Muscle of leg (tissue), 11 donors: ENCODE data around the gene ZNF106. TPM values are rescaled to one million over a fixed set of nuclear protein-coding genes. Genes with fewer than 3 reads are reported as not detected.
A peak's percentile ranks its signal among the peaks of the same experiment; 100 is the strongest.

ENCODE experiments used
- DNase-seq: peaks from one replicate; pipeline ENCODE4 v3.0.0; 2013
- H3K27ac ChIP-seq: one replicate; pipeline ENCODE4 v1.5.1; 2013; ENCODE audit warnings: mild to moderate bottlenecking, low read length, control low read depth
- H3K27me3 ChIP-seq: one replicate; pipeline ENCODE4 v1.6.1; 2013; ENCODE audit warnings: low read length; ENCODE audit not compliant: control insufficient read depth, insufficient read depth
- H3K36me3 ChIP-seq: one replicate; pipeline ENCODE4 v1.6.1; 2013; ENCODE audit warnings: low read length; ENCODE audit not compliant: control insufficient read depth, insufficient read depth
- H3K4me1 ChIP-seq: one replicate; pipeline ENCODE4 v1.6.1; 2013; ENCODE audit warnings: low read length; ENCODE audit not compliant: control insufficient read depth, insufficient read depth
- H3K4me3 ChIP-seq: one replicate; pipeline ENCODE4 v1.5.1; 2013; ENCODE audit warnings: low read length, control low read depth
- H3K9me3 ChIP-seq: replicated peaks from 2 replicates; pipeline ENCODE4 v1.6.1; 2013; ENCODE audit warnings: low read depth, low read length; ENCODE audit not compliant: control insufficient read depth
- WGBS: methylation state at CpG from one replicate; pipeline ENCODE4 v1.1.5; 2013; ENCODE audit warnings: missing lambda C conversion rate; ENCODE audit not compliant: insufficient coverage; 5-methylcytosine and 5-hydroxymethylcytosine counted together
- polyA plus RNA-seq, 8 donors: library from polyadenylated mRNA; unstranded; fragments of 120-200 nt; gene quantifications; one replicate each; pipeline versions ENCODE4 v1.2.1 to v1.2.3, GENCODE V29; 2013; ENCODE audit warnings: inconsistent platforms in 1 of 8, low replicate concordance in 1 of 8; ENCODE audit not compliant: insufficient read length in 8 of 8, insufficient read depth in 1 of 8
- total RNA-seq: library from RNA; stranded (reverse); fragments of 120-200 nt; gene quantifications from one replicate; pipeline ENCODE4 v1.2.4, GENCODE V29; 2013

Gene ZNF106
- total and polyA plus RNA-seq, 9 donors, result 148 to 308 (median 234) TPM

DNA sequence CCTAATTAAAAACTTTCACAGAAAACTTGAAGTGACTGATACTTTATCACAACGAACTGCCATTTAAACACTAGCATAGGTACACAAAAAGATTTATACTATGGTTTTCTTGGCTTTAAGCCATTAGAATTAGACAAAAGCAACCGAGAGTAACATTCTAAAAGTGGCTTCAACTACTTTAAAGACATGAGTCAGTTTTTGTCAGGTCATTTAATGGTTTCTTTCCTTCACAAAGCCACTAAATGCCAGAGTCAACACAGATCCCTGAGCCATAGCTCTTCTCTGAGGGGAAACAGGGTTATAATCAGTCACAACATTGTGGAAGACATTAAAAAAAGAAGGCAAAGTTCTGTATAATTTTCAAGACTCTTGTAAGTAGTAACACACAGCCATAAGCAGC lies 77.0 kb downstream of the ZNF106 start:
- Histone ChIP-seq H3K4me1 (no peaks in the 10 kb centered on the region), H3K4me3 (no peak overlapping the region), H3K36me3 (peaks cover 71% of the 10 kb centered on the region), H3K27ac (no peak overlapping the region), H3K9me3 (no peaks in the 10 kb centered on the region), H3K27me3 (no peaks in the 10 kb centered on the region)
- no CpG with 5 or more reads among the region's 2 CpGs for whole genome bisulfite sequencing
- DNase-seq, result no peak

- DNase-seq, result no peak
- Histone ChIP-seq H3K9me3 (no peaks in the 10 kb centered on the region), H3K27ac (no peak overlapping the region), H3K4me3 (no peak overlapping the region), H3K36me3 (peaks cover 75% of the 10 kb centered on the region), H3K4me1 (no peaks in the 10 kb centered on the region), H3K27me3 (no peaks in the 10 kb centered on the region)
- 98% methylated on average over 6 of the region's 7 CpGs for WGBS
Observed at GRCh38 chr15:42411884-42412283, 79.1 kb downstream of the ZNF106 start.

GRCh38 chr15:42409011-42409410 lies 81.9 kb downstream of the ZNF106 start:
- no peak for DNase-seq
- H3K4me1 ChIP-seq, result peaks cover 10% of the 10 kb centered on the region
- H3K27me3 ChIP-seq, result no peaks in the 10 kb centered on the region
- 75% methylated on average over 5 of the region's 9 CpGs for WGBS
- no peak overlapping the region for H3K4me3 ChIP-seq
- no peak overlapping the region for H3K27ac ChIP-seq
- H3K36me3 ChIP-seq, result peaks cover 66% of the 10 kb centered on the region
- no peaks in the 10 kb centered on the region for H3K9me3 ChIP-seq

DNA sequence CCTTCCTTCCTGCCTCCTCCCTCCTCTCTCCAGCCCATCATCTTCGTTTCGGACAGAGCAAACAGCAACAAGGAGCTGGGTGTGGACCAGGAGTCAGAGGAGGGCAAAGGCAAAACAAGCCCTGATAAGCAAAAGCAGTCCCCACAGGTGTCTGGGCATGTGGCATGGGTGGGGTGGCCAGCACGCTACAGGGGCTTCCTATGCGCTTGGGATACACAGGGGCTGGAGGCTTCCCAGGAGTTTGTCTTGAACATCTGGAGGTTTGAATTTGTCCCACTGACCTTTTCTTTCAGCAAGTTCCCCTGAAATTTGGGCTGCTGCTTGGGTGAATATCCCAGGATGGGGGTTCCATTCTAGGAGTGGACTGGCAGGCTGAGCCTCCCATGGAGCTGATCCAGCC lies 82.8 kb downstream of the ZNF106 start:
- H3K36me3 ChIP-seq, result peaks cover 69% of the 10 kb centered on the region
- 69% methylated on average over 4 of the region's 4 CpGs for WGBS

DNA sequence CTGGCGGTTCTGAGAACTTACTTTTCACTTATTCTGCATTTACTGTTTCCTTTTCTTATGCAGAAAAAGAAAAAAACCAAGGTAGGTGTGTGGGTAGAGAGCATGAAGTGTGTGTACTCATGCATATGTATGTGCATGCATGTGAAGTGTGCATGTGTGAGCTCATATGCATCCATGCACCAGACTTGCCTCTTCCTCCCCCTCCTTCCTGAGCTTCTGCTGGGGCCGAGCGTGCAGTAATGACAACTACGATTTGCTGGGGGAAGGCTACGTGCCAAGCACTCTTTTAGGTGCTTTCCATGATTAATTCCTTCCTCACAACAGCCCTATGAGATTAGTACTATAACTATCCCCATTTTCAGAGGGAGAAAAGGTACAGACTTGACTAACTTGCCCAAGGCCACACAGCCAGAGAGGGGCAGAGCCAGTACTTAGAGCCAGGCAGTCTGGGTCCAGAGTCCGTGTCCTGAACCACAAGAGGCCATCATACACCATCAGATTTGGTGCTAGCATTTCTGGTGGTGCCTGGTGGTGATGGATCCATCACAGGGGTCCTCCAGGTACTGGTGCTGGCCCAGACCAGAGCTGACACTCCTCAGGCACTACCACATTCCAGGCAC lies 85.0 kb downstream of the ZNF106 start:
- H3K4me3 ChIP-seq, result no peak overlapping the region
- peaks cover 64% of the 10 kb centered on the region for H3K36me3 ChIP-seq
- H3K27ac ChIP-seq, result no peak overlapping the region
- H3K4me1 ChIP-seq, result peaks cover 10% of the 10 kb centered on the region
- no peaks in the 10 kb centered on the region for H3K9me3 ChIP-seq
- DNase-seq, result no peak
- no peaks in the 10 kb centered on the region for H3K27me3 ChIP-seq
- 67% methylated on average over 1 of the region's 6 CpGs for WGBS

More for the DNA sequence above, 82.8 kb downstream of the ZNF106 start:
- Histone ChIP-seq H3K27me3 (no peaks in the 10 kb centered on the region), H3K4me1 (peaks cover 10% of the 10 kb centered on the region), H3K9me3 (no peaks in the 10 kb centered on the region), H3K27ac (no peak overlapping the region), H3K4me3 (no peak overlapping the region)
- no peak for DNase-seq

DNA sequence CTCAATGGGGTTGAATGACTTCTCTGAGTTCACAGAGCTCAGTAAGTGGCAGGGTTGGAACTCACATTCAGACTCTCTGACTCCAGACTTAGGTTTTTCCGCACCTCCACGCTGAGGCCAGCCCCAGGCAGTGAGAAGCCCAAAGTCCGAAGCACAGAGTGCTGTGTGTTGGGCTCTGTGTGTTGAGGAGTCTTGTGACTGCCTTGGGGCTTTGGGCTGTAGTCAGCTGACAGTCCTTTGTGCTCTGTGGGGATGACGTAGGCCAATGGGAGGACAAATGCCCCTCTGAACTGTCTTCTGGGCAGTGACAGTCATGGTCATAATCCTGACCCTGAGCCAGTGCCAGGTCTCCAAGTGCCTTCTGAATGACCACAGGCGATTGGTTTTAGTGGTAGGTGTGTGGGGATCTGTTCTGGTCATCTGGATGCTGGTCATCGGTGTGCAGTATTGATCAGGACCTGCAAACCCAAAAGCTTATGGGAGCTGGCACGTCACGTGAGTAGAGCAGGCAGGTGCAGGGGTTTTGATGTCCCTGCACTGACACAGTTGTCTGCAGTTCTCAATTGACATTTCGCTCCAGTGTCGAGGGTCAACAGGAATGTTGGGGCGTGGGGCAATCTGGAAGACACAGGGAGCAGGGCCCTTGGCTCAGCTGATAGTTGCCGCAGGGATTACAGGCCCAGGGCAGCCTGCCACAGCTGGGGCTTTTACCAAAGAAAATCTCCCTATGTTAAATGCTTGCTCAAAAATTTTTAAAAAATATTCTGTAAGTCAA lies 86.3 kb downstream of the ZNF106 start:
- Histone ChIP-seq H3K9me3 (no peaks in the 10 kb centered on the region), H3K27me3 (no peaks in the 10 kb centered on the region), H3K4me1 (peaks cover 10% of the 10 kb centered on the region), H3K36me3 (peaks cover 52% of the 10 kb centered on the region), H3K4me3 (no peak overlapping the region), H3K27ac (peak overlapping the region; percentile 52)
- WGBS, result 83% methylated on average over 7 of the region's 12 CpGs
- DNase-seq, result peak; percentile 31

DNA sequence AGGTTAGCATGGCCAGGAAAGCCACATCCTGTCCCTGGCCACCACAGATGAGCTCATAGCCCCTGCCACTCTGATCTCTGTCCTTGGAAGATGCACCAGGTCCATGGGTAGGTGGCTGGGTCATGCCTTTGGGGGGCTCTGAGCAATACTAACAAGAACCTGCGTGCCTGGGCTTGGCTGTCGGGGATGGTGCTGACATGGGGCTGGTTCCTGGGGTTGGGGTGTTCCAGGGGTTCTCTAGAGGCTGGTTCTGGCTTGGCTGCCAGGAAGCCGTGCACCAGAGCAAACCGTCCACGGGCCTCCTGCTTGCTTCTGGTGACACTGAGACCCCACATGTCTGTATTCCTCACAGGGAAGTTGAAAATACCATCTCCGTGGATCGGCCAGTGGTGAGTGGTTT lies 87.6 kb downstream of the ZNF106 start:
- Histone ChIP-seq H3K4me3 (no peak overlapping the region), H3K4me1 (peaks cover 10% of the 10 kb centered on the region), H3K27ac (no peak overlapping the region), H3K36me3 (peaks cover 51% of the 10 kb centered on the region), H3K27me3 (no peaks in the 10 kb centered on the region), H3K9me3 (no peaks in the 10 kb centered on the region)
- DNase-seq, result no peak
- 90% methylated on average over 4 of the region's 7 CpGs for WGBS

- H3K36me3 ChIP-seq, result peaks cover 46% of the 10 kb centered on the region
Observed at GRCh38 chr15:42402455-42403205, 88.3 kb downstream of the ZNF106 start.

DNA sequence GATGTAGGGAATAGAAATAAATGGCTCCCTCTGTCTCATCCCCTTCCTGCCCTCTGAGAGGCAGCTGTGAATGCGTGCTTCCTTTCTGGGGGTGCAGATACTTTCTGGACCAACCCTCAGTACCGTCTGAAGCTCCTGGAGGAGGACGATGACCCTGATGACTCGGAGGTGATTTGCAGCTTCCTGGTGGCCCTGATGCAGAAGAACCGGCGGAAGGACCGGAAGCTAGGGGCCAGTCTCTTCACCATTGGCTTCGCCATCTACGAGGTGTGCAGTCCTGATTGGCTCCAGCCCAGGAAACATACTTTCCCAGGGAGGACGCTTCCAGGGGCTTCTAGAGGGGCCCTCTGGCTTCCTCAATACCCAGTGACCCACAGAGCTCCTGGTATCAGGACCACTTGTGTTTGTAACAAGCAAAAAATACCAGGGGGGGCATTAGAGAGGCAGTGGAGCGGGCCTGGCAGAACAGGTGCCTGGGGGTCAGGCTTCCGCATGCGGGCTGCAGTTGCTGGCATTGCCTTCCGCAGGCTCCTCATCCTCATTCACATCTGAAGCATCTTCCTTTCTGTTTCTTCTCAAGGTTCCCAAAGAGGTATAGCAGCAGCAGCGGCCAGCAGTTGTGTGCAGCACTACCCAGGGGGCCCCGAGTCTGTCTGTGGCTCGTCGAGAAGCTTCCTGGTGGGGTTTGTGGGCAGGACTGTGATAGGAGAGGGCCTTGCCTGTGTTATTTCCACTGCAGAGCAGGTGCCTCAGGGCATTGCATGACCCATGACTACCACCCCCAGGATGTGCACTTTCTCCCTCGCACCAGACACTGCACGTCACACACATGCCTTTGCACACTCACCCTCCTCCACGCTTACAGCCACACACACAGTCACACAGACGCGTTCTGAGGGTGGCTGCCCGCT lies 89.1 kb downstream of the ZNF106 start:
- Histone ChIP-seq H3K36me3 (peaks cover 45% of the 10 kb centered on the region), H3K27ac (no peak overlapping the region), H3K4me3 (no peak overlapping the region), H3K4me1 (peaks cover 10% of the 10 kb centered on the region), H3K9me3 (no peaks in the 10 kb centered on the region), H3K27me3 (no peaks in the 10 kb centered on the region)
- 74% methylated on average over 15 of the region's 24 CpGs for WGBS
- no peak for DNase-seq

More at GRCh38 chr15:42402455-42403205, 88.3 kb downstream of the ZNF106 start:
- no peak for DNase-seq
- 86% methylated on average over 9 of the region's 15 CpGs for WGBS
- no peaks in the 10 kb centered on the region for H3K27me3 ChIP-seq
- H3K4me1 ChIP-seq, result peaks cover 10% of the 10 kb centered on the region
- H3K9me3 ChIP-seq, result no peaks in the 10 kb centered on the region
- no peak overlapping the region for H3K4me3 ChIP-seq
- no peak overlapping the region for H3K27ac ChIP-seq
